GM18502 (cell line): ENCODE measurements around the gene VSX1.

Experiments used
- ATAC-seq: cut with Tn5 transposase; IDR thresholded peaks from one replicate; pipeline ENCODE4 v1.9.1; 2021; ENCODE audit warnings: mild to moderate bottlenecking; ENCODE audit not compliant: unreplicated experiment, poor library complexity

Gene VSX1

DNA sequence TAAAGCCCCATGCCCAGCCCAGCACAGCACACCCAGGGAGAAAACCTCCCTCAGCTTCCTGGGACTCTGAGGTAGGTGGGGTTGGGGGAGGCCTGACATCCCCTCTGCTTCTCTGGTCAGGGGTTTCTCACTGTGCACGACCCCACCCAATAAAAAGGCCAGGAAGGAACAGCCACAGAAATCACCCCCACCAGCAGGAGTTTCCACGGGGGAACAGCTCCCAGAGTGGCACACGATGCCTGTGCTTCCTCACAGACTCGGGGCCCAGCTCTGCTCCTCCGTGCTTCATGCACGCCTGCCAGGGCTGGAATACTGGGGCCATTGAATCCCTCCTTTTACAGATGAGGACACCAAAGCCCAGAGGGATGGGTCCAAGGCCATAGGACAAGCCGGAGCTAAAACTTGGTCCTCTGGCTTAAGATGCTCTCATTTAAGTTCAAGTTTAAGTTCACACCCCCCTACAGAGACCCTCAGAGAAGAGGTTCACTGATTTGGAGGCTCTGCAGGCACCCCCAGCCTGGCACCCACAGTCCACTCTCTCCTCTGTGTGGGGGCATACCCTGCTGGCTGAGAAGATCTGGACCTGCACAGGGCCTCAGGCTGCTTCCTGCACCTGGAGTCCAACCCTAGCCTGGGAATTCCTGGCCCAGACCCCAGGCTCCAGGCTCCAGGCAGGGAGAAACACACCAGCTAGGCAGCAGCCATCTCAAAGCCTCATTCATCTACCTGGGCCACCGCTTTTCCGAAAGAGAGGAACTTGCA lies 38.3 kb downstream of the VSX1 start:
- no peak for ATAC-seq

DNA sequence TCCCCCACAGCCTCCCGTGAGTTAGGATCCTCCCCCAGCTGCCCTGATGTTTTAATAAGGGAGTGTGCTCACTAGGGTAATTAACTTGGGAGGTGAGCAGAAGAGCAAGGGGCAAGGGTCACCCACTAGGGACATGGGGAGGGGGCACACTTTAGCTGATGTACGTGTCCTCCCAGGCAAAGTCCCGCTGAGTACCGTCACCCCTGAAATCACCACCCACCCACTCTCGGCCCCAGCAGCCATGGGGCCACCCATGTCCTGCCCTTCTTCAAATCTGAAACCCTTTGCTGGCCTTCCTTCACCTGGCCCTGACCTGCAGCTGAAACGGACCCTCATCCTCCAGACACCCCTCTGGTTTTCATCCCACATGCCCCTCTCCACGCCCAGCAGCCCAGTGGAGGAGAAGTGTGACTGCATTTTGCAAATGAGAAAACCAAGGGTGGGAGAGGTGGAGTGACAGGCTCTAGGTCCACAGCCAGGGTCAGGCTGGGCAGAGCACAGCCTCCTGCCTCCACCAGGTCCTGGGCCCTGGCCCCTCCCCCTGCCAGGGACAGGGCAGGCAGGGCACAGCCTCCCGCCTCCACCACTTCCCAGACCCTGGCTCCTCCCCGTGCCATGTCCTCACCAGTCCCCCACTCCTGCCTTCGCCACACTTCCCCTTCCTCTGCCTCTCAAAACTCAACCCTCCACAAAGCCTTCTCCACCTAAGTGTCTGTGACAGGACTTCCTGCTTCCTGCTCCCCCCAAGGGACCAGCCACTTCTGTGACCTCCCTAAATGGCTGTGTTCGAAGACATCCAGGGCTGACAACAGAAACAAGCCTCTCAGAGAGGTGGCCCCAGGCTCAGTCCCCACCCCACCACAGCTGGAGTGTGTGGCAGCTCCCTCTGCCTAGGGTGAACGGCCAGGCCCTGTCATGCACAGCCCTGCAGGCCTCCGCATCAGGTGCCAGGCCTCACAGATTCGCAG lies 39.1 kb downstream of the VSX1 start:
- ATAC-seq, result peak; percentile 97

- no peak for ATAC-seq
Measured at GRCh38 chr20:25041813-25042530, 40.0 kb downstream of the VSX1 start.

- ATAC-seq, result no peak
Measured at GRCh38 chr20:25040438-25040831, 41.5 kb downstream of the VSX1 start.

DNA sequence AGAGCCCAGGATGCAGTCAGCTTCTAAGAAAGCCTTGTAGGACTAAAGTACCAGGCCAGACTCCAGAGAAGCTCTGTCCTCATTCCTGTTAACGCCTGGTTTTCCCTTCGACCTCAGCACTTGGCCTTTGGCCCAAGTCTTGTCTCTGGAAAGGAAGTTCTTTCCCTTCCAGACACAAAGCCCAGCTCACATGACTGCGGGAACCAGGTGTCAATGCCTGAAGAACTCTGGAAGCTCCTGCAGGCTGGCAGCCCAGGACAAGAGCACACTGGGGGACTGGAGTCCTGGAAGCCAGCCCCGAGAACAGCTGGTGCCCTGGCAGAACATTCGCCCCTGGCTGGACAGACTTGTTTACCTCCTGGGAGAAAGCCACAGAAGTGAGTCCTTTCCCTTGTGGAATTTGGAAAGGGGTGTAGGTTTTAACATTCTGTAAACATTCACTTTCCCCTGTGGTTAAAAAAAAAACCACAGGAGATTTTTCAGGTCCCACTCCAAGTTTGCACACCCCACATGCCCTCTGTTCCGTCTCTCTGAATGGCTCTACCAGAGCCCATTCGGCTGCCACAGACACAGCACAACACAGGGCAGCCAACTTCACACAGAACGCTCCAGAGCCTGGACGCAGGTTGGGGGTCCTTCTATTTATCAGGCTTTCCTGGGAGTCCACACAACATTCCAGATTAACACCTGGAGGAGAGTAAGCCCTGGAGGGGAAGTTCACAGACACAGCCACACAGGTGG lies 42.1 kb downstream of the VSX1 start:
- no peak for ATAC-seq

DNA sequence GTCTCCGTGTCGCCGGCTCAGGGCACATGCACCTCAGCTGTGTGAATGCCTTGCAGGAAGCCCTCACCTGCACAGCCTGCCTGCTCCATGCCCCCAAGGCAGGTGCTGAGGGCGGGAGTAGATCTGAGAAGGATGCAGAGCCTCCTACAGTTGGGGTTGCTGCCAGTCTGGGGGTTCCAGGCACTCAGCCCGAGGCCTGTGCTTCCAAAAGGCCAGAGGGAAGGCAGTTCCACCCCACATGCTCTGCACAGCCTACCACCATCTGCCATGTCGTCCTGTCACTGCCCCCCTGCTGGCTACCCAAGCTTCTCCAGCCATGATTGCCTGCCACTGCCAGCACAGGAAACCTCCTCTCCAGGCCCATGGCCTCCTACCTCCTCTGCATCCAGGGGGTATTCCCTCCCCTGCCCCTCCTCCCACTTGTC lies 43.3 kb downstream of the VSX1 start:
- no peak for ATAC-seq

DNA sequence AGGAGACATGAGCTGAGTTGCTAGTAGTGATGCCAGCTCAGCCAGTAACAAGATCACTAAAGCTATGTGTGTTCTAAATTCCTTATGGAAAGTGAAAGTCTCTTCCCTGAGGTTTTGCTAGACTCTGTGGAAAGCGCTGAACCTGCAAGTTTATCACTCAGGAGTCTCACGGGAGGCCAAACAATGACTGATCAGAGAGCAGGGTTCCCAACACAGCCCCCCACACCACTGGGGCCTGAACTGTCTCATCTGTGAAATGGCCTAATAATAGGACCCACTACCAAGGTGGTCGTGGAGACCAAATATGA lies 43.9 kb downstream of the VSX1 start:
- no peak for ATAC-seq

DNA sequence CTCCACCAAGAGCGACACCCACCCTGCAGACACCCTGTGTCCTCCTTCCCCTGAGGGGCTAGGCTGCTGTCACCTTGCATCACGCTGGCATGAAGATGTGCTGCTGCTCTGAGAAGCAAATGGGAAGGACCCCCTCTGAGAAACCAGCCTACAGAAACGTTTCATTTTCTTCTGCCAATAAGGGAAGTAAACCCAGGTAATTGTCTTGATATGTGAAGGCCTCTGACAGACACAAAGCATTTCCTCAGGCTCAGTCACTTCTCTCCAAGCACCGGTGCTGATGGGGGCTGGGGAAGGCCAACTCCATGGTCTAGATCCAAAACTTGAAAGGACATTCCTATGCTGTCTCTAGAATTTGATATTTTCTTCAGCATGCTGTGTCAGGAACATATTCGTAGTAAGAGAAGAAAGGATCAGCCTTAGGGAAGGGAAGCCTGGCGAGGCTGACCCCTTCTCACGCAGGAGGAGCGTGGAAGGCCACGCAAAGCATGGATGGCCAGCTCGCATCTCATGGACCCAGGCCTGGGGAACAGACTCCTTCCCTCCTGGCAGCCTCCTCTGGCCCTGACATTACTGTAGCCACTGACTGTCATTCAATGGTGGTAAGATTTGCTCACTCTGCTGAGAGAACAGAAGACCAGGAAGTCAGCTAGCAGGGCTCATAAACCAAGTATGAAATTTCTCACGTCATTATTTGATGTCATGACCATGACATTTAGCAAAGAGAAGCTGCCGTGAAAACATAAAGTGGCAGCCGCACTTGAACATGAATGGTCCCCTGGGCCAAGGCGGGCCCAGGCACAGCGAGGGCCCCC lies 44.4 kb downstream of the VSX1 start:
- no peak for ATAC-seq

GRCh38 chr20:25036331-25036936 lies 45.5 kb downstream of the VSX1 start:
- ATAC-seq, result peak; percentile 26

- peak; percentile 64 for ATAC-seq
Measured at GRCh38 chr20:25035921-25036320, 46.0 kb downstream of the VSX1 start.

GRCh38 chr20:25033924-25034300 lies 48.0 kb downstream of the VSX1 start:
- no peak for ATAC-seq

DNA sequence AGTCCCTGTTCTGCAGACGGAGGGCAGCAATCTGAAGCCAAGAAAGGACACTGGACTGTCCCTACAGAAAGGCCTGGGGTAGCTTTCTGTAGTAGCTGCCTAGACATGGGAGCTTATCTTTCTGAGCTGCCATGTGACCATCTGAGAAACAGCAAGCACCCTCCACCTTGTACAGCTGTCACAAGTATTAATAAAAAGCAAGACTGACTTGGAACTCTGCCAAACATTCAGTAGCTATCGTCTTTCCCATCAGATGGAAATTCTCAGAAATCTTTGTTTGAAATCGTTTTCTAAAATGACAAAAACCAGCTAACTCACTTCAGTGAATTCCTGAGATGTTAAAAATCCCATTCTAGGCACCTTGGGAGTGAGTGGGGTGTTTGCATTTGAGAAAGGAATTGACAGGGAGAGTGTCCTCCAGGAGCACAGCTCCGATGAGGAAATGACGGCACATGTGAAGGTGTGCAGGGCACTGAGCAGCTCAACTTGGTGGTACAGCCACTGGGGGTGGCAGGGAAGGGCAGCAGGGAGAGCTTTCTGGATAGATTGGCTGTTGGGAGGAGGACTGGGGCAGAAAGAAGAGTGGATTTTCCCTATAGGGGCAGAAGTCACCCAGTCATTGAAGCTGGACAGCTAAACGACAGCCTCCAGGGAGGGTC lies 48.5 kb downstream of the VSX1 start:
- no peak for ATAC-seq

DNA sequence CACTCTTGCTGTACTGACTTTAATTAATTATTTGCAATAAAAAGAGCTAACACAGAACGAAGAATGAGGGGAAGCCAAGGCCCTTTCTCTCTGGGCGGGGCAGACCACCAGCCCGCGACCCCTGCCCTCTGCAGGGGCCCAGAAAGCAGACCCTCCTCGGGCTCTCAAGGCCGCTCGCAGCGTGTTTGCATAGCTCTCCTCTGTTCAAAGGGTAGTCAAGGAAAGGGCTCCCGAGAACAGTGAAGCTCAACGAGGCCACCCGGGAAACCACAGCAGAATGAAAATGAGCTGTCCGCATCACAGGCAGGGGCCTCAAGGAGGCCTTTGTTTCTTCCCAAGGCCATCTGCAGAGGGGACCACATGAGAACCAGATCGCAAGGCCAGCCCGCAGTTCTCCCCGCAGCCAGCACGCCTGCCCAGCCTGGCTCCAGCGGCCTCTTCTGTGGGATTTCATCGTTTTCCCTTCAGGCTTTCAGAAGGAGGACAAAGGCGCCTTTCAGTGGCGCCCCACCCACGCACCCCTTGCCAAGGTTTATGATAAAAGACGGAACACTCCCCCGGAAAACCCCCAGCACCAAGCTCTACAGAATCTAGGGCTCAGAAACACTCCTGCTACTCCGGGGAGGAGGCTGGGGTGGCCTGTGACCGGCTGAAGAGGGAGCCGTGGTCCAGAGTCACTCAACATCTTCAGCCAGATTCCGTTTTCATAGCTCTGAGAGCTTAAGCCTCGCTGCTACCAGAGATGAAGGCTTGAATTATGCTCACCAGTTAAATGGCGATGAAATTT lies 49.3 kb downstream of the VSX1 start:
- ATAC-seq, result no peak

DNA sequence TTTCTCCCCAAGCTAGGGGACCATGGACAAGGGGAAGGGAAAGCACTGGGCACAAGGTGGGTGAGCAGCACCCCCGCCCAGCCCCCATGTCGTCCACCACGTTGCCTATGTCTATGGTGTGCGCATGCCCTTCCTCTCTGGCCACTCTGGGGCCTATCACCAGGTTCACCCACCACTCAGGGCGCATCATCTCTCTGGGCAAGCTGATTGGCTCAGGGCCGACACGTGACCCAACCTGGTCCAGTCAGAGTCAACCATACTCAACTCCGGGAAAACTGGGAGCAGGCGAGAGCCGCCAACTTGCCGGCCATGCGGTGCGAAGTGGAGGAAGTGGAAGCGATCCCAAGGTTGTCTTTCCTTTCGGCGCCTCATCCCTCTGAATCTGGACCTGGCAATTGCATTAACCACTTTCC lies 49.9 kb downstream of the VSX1 start:
- ATAC-seq, result no peak

DNA sequence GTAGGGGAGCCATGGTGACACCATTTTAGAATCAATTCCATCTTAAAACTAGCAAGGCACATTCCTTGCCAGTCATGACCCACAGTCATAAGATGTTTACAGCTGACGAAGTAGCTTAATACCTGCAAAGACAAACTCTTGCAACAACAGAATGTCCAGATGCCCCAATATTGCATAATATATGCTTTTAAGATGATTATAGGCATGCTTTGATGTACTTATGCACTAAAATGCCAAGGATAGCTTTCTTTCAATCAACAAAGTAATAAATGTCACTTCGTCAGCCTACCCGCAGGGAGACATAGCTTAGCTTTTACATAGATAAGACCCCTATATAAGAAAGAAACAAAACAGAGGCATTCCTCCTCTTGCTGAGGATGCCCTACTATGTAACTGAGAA lies 50.7 kb downstream of the VSX1 start:
- ATAC-seq, result no peak

GRCh38 chr20:25030649-25031207 lies 51.2 kb downstream of the VSX1 start:
- no peak for ATAC-seq

GRCh38 chr20:25030007-25030648 lies 51.8 kb downstream of the VSX1 start:
- no peak for ATAC-seq
